ENCODE measurements around the gene LRRC4C. TPM values are rescaled to one million over a fixed set of nuclear protein-coding genes. Genes with fewer than 3 reads are reported as not detected.

The LRRC4C gene
- total RNA-seq, 6 donors from 2014 or later: 0.37 to 1.2 (median 1.0) TPM; not detected in 2

DNA sequence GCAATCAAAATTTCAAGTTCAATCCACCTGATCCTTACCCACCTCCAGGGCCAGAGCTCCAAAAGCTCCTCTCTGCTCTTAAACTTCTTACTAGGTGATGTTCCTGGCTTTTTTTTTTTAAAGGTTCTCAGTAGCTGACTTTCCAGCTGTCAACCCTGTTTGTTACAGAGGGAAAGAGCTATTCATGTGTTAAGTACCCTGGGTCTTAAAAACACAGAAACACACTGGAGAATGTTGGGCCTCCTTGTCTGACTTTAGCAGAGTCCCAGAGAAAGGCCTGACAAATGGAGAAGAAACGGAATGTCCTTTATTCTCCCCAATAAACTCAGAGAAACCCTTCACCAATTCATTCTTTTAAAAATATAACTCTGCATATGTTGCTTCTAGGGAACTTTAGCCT lies 3.2 kb downstream of the LRRC4C start:
- H3K27ac ChIP-seq: no peak overlapping the region
- no peaks in the 10 kb centered on the region for H3K36me3 ChIP-seq
- H3K4me3 ChIP-seq: no peak overlapping the region
- no peak for DNase-seq
- no peaks in the 10 kb centered on the region for H3K9me3 ChIP-seq
- 47 to 48% methylated on average over 1 of the region's 1 CpG for WGBS, 2 donors
- peaks cover 0 to 5% (median 0%) of the 10 kb centered on the region in 4 donors for H3K4me1 ChIP-seq
- no peak for TF ChIP-seq POLR2A (IDR thresholded peaks at IDR 0.05)
- no peak for TF ChIP-seq EP300 (IDR thresholded peaks at IDR 0.05)
- TF ChIP-seq POLR2AphosphoS5 (IDR thresholded peaks at IDR 0.05): no peak
- TF ChIP-seq, protein P1, sequence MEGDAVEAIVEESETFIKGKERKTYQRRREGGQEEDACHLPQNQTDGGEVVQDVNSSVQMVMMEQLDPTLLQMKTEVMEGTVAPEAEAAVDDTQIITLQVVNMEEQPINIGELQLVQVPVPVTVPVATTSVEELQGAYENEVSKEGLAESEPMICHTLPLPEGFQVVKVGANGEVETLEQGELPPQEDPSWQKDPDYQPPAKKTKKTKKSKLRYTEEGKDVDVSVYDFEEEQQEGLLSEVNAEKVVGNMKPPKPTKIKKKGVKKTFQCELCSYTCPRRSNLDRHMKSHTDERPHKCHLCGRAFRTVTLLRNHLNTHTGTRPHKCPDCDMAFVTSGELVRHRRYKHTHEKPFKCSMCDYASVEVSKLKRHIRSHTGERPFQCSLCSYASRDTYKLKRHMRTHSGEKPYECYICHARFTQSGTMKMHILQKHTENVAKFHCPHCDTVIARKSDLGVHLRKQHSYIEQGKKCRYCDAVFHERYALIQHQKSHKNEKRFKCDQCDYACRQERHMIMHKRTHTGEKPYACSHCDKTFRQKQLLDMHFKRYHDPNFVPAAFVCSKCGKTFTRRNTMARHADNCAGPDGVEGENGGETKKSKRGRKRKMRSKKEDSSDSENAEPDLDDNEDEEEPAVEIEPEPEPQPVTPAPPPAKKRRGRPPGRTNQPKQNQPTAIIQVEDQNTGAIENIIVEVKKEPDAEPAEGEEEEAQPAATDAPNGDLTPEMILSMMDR (IDR thresholded peaks at IDR 0.05): no peak
- no peak for ATAC-seq (ENCODE audit: low FRiP score in 2 of 2)
- no peaks in the 10 kb centered on the region for H3K27me3 ChIP-seq

DNA sequence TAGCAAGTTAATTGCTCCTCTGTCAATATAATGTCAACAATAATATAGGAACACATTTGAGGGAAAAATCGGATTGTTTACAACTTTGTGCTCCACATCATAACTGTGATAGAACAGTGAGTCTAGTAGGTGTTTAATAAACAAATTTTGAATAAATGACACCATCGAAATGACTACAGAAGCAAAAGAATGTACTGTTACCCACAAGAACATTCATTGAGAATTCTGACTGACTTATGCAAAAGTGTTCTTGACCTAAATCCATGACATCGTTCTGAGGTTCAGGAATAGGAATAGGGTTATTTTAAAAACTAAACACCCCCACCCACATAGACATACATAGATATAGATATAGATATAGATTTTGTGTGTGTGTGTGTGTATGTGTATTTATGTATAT lies 8.4 kb downstream of the LRRC4C start:
- no peak overlapping the region for H3K27ac ChIP-seq
- DNase-seq (no peak), ATAC-seq (ENCODE audit: low FRiP score in 2 of 2) (no peak)
- no peaks in the 10 kb centered on the region for H3K4me1 ChIP-seq
- no peak for TF ChIP-seq POLR2AphosphoS5 (IDR thresholded peaks at IDR 0.05)
- TF ChIP-seq, protein P1 (IDR thresholded peaks at IDR 0.05): no peak
- no peak for TF ChIP-seq EP300 (IDR thresholded peaks at IDR 0.05)
- TF ChIP-seq POLR2A (IDR thresholded peaks at IDR 0.05): no peak
- H3K4me3 ChIP-seq: no peak overlapping the region
- H3K36me3 ChIP-seq: no peaks in the 10 kb centered on the region
- H3K9me3 ChIP-seq: no peaks in the 10 kb centered on the region
- 63 to 68% methylated on average over 3 of the region's 3 CpGs for WGBS, 2 donors
- H3K27me3 ChIP-seq: no peaks in the 10 kb centered on the region

DNA sequence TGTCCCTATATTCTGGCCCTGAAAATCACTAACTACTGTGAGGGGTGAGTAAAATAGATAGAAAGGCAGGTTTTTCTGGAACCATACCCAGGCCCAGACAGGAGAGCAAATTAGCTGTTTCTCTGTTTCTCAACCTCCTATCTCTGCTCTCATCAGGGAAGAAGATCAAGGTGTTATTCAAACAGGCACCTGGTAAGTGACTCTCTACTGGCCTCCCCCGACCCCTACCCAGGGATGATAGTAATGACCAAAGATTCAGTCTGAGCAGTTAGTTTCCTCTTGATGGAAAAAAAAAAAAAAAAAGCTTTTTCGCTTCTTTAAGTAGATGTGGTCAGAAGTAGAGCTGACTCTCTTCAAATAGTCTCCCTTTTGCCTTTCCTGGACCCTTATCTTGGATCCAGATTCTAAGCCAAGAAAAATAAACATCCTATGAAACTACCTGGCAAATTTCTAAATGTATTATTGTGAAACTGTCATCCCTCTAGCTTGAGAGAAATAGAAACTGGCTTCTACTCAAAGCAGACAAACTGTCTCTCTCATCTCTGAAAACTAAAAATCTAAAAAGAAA lies 9.9 kb downstream of the LRRC4C start:
- Histone ChIP-seq H3K36me3 (no peaks in the 10 kb centered on the region), H3K4me3 (no peak overlapping the region), H3K9me3 (no peaks in the 10 kb centered on the region), H3K27me3 (no peaks in the 10 kb centered on the region), H3K27ac (no peak overlapping the region), H3K4me1 (no peaks in the 10 kb centered on the region)
- DNase-seq (no peak), ATAC-seq (ENCODE audit: low FRiP score in 2 of 2) (no peak)
- 74% methylated on average over 2 of the region's 2 CpGs for WGBS, 2 donors
- no peak for TF ChIP-seq POLR2A (IDR thresholded peaks at IDR 0.05)

DNA sequence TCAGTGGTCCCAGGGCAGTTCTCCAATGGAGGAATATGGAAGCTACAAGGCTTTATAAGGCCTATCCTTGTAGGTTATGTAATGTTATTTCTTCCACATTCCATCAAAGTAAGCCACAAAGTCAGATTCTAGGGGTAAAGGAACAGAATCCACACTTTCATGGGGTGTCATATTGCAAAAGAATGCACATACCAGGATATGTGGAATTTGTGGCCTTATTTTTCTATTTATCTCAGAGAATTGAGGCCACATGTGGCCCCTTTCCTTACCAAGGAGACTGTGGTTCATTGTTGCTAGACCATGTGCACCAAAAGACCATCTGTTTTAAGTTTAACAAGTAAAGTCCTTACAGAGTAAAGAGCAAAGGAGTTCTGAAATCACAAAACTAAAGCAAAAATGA lies 12.9 kb downstream of the LRRC4C start:
- no peak overlapping the region for H3K27ac ChIP-seq
- DNase-seq (no peak), ATAC-seq (ENCODE audit: low FRiP score in 2 of 2) (no peak)
- TF ChIP-seq POLR2A (IDR thresholded peaks at IDR 0.05) (no peak), EP300 (IDR thresholded peaks at IDR 0.05) (no peak), POLR2AphosphoS5 (IDR thresholded peaks at IDR 0.05) (no peak)
- TF ChIP-seq, protein P1 (IDR thresholded peaks at IDR 0.05): no peak
- H3K4me3 ChIP-seq: no peak overlapping the region
- no peaks in the 10 kb centered on the region for H3K9me3 ChIP-seq
- no peaks in the 10 kb centered on the region for H3K4me1 ChIP-seq
- H3K36me3 ChIP-seq: no peaks in the 10 kb centered on the region
- H3K27me3 ChIP-seq: no peaks in the 10 kb centered on the region

DNA sequence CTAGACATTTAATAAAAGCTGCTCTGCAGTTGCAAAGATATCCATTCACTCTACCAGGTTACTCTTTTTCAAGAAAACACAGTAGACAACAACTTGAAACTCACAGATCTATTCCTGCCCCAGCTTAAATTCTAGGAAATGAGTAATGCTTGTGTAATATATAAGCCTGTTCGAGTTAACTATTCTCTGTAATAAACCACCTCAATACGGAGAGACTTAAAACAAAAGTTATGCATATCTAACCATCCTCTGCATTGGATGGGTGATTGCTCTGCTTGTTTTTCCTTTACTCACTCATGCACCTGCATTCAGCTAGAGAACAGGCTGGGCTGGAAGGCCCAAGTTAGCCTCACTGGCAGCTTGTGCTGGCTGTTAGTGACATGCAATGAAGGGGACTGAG lies 13.3 kb downstream of the LRRC4C start:
- WGBS, 2 donors: 73 to 76% methylated on average over 2 of the region's 2 CpGs
- Histone ChIP-seq H3K9me3 (no peaks in the 10 kb centered on the region), H3K36me3 (no peaks in the 10 kb centered on the region), H3K27me3 (no peaks in the 10 kb centered on the region), H3K27ac (no peak overlapping the region), H3K4me1 (no peaks in the 10 kb centered on the region), H3K4me3 (no peak overlapping the region)
- DNase-seq: no peak
- ATAC-seq (ENCODE audit: low FRiP score in 2 of 2): no peak
- TF ChIP-seq EP300 (IDR thresholded peaks at IDR 0.05): no peak
- no peak for TF ChIP-seq POLR2A (IDR thresholded peaks at IDR 0.05)
- TF ChIP-seq, protein P1 (IDR thresholded peaks at IDR 0.05): no peak
- no peak for TF ChIP-seq POLR2AphosphoS5 (IDR thresholded peaks at IDR 0.05)
